GM23248 (cell line): Measurements from ENCODE around the gene GPLD1.

Experiments used
- EZH2 ChIP-seq: fragments of 200-600 bp; sonication (generic); IDR thresholded peaks from 2 replicates; pipeline ENCODE4 v1.6.1; 2018; ENCODE audit warnings: antibody characterized with exemption, mild to moderate bottlenecking; ENCODE audit not compliant: insufficient read depth, poor library complexity, severe bottlenecking
- EZH2phosphoT487 ChIP-seq: fragments of 200-600 bp; sonication (generic); IDR thresholded peaks from 2 replicates; pipeline ENCODE4 v1.6.1; 2018; ENCODE audit warnings: antibody characterized with exemption, moderate library complexity, mild to moderate bottlenecking, low read depth; ENCODE audit not compliant: insufficient read depth

- TF ChIP-seq EZH2 (no peak), EZH2phosphoT487 (no peak)
These were observed 7.9 kb downstream of the GPLD1 start for GRCh38 chr6:24481449-24481848.
